ENCODE data around the gene SLC31A1. TPM values are rescaled to one million over a fixed set of nuclear protein-coding genes. Genes with fewer than 3 reads are reported as not detected.

SLC31A1 gene
- total RNA-seq, 1 experiment from 2014 or later = 34.4 TPM

DNA sequence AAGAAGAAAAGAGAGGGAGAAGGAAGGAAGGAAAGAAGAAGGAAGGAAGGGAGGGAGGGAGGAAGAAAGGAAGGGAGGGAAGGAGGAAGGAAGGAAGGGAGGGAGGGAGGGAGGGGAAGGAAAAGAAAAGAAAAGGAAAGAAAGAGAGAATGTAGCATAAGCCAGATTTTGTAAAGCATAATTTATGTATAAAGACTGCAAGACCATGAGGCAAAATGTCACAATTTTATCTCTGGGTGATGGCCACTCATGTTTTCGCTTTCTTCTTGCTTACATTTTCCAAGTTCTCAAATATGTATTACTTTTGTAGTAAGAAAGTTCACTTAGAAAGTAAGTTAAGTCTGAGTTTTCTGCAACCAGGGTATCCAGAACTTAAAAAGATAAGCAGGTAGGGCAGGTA, 85.2 kb downstream of the SLC31A1 start:
- no peak overlapping the region for H3T11ph ChIP-seq (ENCODE audit: low read length)
- H2AFZ ChIP-seq (ENCODE audit: low read length) = no peak overlapping the region
- no peak overlapping the region for H4K5ac ChIP-seq (ENCODE audit: insufficient read length, low read depth, low read length)
- Mint-ChIP-seq H3K36me3 (ENCODE audit: insufficient read depth in 1 of 3, low read depth in 3 of 3) (no peaks in the 10 kb centered on the region), H3K4me3 (no peak overlapping the region), H3K27ac (no peak overlapping the region), H3K4me1 (peaks cover 6 to 12% of the 10 kb centered on the region in 2 experiments), H3K27me3 (ENCODE audit: low read depth) (no peaks in the 10 kb centered on the region; the same call in 1 of the 2 replicates), H3K9me3 (no peaks in the 10 kb centered on the region)
- no peak overlapping the region for H4K8ac ChIP-seq (replicated peaks; ENCODE audit: insufficient read length, low read depth, low read length)
- no peaks in the 10 kb centered on the region for H3K23me2 ChIP-seq (ENCODE audit: insufficient read length, low read depth, low read length, poor library complexity, severe bottlenecking)
- no peak for DNase-seq
- H4K20me1 ChIP-seq (ENCODE audit: control insufficient read depth, insufficient read depth, insufficient read length) = no peaks in the 10 kb centered on the region
- H3K4ac ChIP-seq (ENCODE audit: low read depth, low read length) = no peak overlapping the region
- H2AK5ac ChIP-seq (ENCODE audit: insufficient read length, low read length) = no peak overlapping the region
- TF ChIP-seq, protein P1, sequence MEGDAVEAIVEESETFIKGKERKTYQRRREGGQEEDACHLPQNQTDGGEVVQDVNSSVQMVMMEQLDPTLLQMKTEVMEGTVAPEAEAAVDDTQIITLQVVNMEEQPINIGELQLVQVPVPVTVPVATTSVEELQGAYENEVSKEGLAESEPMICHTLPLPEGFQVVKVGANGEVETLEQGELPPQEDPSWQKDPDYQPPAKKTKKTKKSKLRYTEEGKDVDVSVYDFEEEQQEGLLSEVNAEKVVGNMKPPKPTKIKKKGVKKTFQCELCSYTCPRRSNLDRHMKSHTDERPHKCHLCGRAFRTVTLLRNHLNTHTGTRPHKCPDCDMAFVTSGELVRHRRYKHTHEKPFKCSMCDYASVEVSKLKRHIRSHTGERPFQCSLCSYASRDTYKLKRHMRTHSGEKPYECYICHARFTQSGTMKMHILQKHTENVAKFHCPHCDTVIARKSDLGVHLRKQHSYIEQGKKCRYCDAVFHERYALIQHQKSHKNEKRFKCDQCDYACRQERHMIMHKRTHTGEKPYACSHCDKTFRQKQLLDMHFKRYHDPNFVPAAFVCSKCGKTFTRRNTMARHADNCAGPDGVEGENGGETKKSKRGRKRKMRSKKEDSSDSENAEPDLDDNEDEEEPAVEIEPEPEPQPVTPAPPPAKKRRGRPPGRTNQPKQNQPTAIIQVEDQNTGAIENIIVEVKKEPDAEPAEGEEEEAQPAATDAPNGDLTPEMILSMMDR (conservative IDR thresholded peaks at IDR 0.05) = no peak
- H2BK15ac ChIP-seq (ENCODE audit: low read depth, low read length) = no peak overlapping the region
- no peak overlapping the region for H2BK20ac ChIP-seq (ENCODE audit: low read depth, low read length, poor library complexity, severe bottlenecking)
- H3K4me2 ChIP-seq (ENCODE audit: insufficient read depth, insufficient read length, low read length) = no peak overlapping the region
- no peak overlapping the region for H3K14ac ChIP-seq (ENCODE audit: insufficient read depth, low read length)
- no peak overlapping the region for H2BK5ac ChIP-seq (ENCODE audit: insufficient read length, low read length)
- H3K27ac ChIP-seq (ENCODE audit: insufficient read length, low read depth, low read length) = no peak overlapping the region
- H3K9me3 ChIP-seq (ENCODE audit: control insufficient read depth, low read depth, low read length) = no peaks in the 10 kb centered on the region
- H2BK120ac ChIP-seq (ENCODE audit: low read depth, low read length, poor library complexity, severe bottlenecking) = no peak overlapping the region
- no peak overlapping the region for H3K56ac ChIP-seq (ENCODE audit: insufficient read length, low read depth, low read length)
- H3K9ac ChIP-seq (ENCODE audit: extremely low read depth, insufficient read length, low read length) = no peak overlapping the region
- WGBS (ENCODE audit: extremely low coverage, insufficient read length, low lambda C conversion rate) = no CpG with 5 or more reads among the region's 1 CpG
- no peak overlapping the region for H3K23ac ChIP-seq (ENCODE audit: insufficient read length, low read depth, low read length)
- no peaks in the 10 kb centered on the region for H3K79me2 ChIP-seq (ENCODE audit: insufficient read depth, low read length)
- no peak overlapping the region for H2BK12ac ChIP-seq (ENCODE audit: insufficient read length, low read depth, low read length)
- no peaks in the 10 kb centered on the region for H3K27me3 ChIP-seq (ENCODE audit: insufficient read depth, low read length)
- H3K79me1 ChIP-seq (ENCODE audit: insufficient read depth, low read depth, low read length, poor library complexity, severe bottlenecking) = no peaks in the 10 kb centered on the region
- no peak overlapping the region for H4K91ac ChIP-seq (ENCODE audit: insufficient read length, low read depth, low read length)
- no peak overlapping the region for H3K18ac ChIP-seq (ENCODE audit: insufficient read length, low read depth, low read length)
- no peaks in the 10 kb centered on the region for H3K4me1 ChIP-seq (ENCODE audit: insufficient read depth, low read length)

All from H9 (cell line).